ENCODE data around the gene NLK. TPM values are rescaled to one million over a fixed set of nuclear protein-coding genes. Genes with fewer than 3 reads are reported as not detected.
"Not testable (repeated sequence)": the region's sequence is repeated elsewhere in the genome, so short reads cannot be mapped to it uniquely, and the experiment has no call there.

The NLK gene
- total and polyA plus RNA-seq, 2 donors (not counting 1 experiment from before 2014, with no cell fraction given): 12.7 to 24.8 TPM

- no peak overlapping the region for H2AFZ ChIP-seq (ENCODE audit: insufficient read depth, low read depth, low read length, poor library complexity, severe bottlenecking)
- CTCF ChIA-PET: no interaction called here
- H3K36me3 ChIP-seq (replicated peaks in 1 of 2; ENCODE audit: control extremely low read depth in 1 of 2, control insufficient read depth in 1 of 2, extremely low read depth in 1 of 2, insufficient read depth in 2 of 2, low read length in 1 of 2): no peaks in the 10 kb centered on the region
- H4K20me1 ChIP-seq (ENCODE audit: control insufficient read depth, insufficient read depth, low read length, poor library complexity, severe bottlenecking): no peaks in the 10 kb centered on the region
- DNase-seq (no peak), ATAC-seq (ENCODE audit: low read depth) (no peak)
- POLR2A ChIA-PET: no interaction called here
- Mint-ChIP-seq H3K9me3 (ENCODE audit: insufficient read depth) (peaks cover 2% of the 10 kb centered on the region), H3K4me1 (no peaks in the 10 kb centered on the region), H3K27me3 (no peaks in the 10 kb centered on the region), H3K27ac (no peak overlapping the region), H3K4me3 (no peak overlapping the region)
- H3K9me3 ChIP-seq (ENCODE audit: control extremely low read depth in 1 of 3, control insufficient read depth in 2 of 3, insufficient read depth in 1 of 3, low read length in 2 of 3): peaks cover 2 to 7% (median 6%) of the 10 kb centered on the region in 3 donors
- H3K4me2 ChIP-seq (replicated peaks; ENCODE audit: low read depth, low read length, poor library complexity, severe bottlenecking): no peak overlapping the region
- no peak overlapping the region for H3K4me3 ChIP-seq (ENCODE audit: control extremely low read depth in 1 of 5, extremely low read depth in 1 of 5, insufficient read depth in 1 of 5, low read depth in 2 of 5, low read length in 4 of 5)
- intact Hi-C loops (cut with micrococcal nuclease): no loop called here
- no peaks in the 10 kb centered on the region for H3K79me2 ChIP-seq (ENCODE audit: control insufficient read depth, insufficient read depth, low read length)
- no peak for TF ChIP-seq EZH2 (IDR thresholded peaks at IDR 0.05; ENCODE audit: borderline replicate concordance, insufficient read depth, low read depth, low read length, poor library complexity, severe bottlenecking)
- no peak for TF ChIP-seq CTCF (IDR thresholded peaks at IDR 0.05)
- no peak overlapping the region for H3K9ac ChIP-seq (ENCODE audit: low read length)
- H3K4me1 ChIP-seq (ENCODE audit: control insufficient read depth in 2 of 2, insufficient read depth in 2 of 2, low read length in 2 of 2): no peaks in the 10 kb centered on the region
- no peaks in the 10 kb centered on the region for H3K27me3 ChIP-seq (replicated peaks in 1 of 4; ENCODE audit: control extremely low read depth in 1 of 4, control insufficient read depth in 3 of 4, insufficient read depth in 4 of 4, low read length in 3 of 4)
- no peak overlapping the region for H3K27ac ChIP-seq (ENCODE audit: low read length in 2 of 2)
Measured at GRCh38 chr17:28206292-28206691, 163.8 kb downstream of the NLK start.

GRCh38 chr17:28211811-28212210 lies 169.3 kb downstream of the NLK start:
- no peak for TF ChIP-seq CTCF (IDR thresholded peaks at IDR 0.05)
- no peak for TF ChIP-seq EZH2 (IDR thresholded peaks at IDR 0.05; ENCODE audit: borderline replicate concordance, insufficient read depth, low read depth, low read length, poor library complexity, severe bottlenecking)
- H3K79me2 ChIP-seq (ENCODE audit: control insufficient read depth, insufficient read depth, low read length): no peaks in the 10 kb centered on the region
- no peaks in the 10 kb centered on the region for H4K20me1 ChIP-seq (ENCODE audit: control insufficient read depth, insufficient read depth, low read length, poor library complexity, severe bottlenecking)
- no peak overlapping the region for H3K4me2 ChIP-seq (replicated peaks; ENCODE audit: low read depth, low read length, poor library complexity, severe bottlenecking)
- no peak overlapping the region for H3K4me3 Mint-ChIP-seq
- ChIA-PET CTCF (no interaction called here), POLR2A (no interaction called here)
- no peak overlapping the region for H3K4me3 ChIP-seq (ENCODE audit: control extremely low read depth in 1 of 5, extremely low read depth in 1 of 5, insufficient read depth in 1 of 5, low read depth in 2 of 5, low read length in 4 of 5)
- H3K9ac ChIP-seq (ENCODE audit: low read length): no peak overlapping the region
- DNase-seq (no peak), ATAC-seq (ENCODE audit: low read depth) (no peak)
- H3K9me3 ChIP-seq (ENCODE audit: control extremely low read depth in 1 of 3, control insufficient read depth in 2 of 3, insufficient read depth in 1 of 3, low read length in 2 of 3): peaks cover 2 to 13% (median 6%) of the 10 kb centered on the region in 3 donors
- H3K27ac ChIP-seq (ENCODE audit: low read length in 2 of 2): no peak overlapping the region
- no peaks in the 10 kb centered on the region for H3K4me1 ChIP-seq (ENCODE audit: control insufficient read depth in 2 of 2, insufficient read depth in 2 of 2, low read length in 2 of 2)
- H3K27me3 ChIP-seq (replicated peaks in 1 of 4; ENCODE audit: control extremely low read depth in 1 of 4, control insufficient read depth in 3 of 4, insufficient read depth in 4 of 4, low read length in 3 of 4): peaks cover 0 to 2% (median 0%) of the 10 kb centered on the region in 4 experiments
- no peaks in the 10 kb centered on the region for H3K36me3 ChIP-seq (replicated peaks in 1 of 2; ENCODE audit: control extremely low read depth in 1 of 2, control insufficient read depth in 1 of 2, extremely low read depth in 1 of 2, insufficient read depth in 2 of 2, low read length in 1 of 2)
- intact Hi-C loops (cut with micrococcal nuclease): no loop called here
- peaks cover 2% of the 10 kb centered on the region for H3K9me3 Mint-ChIP-seq (ENCODE audit: insufficient read depth)
- no peak overlapping the region for H2AFZ ChIP-seq (ENCODE audit: insufficient read depth, low read depth, low read length, poor library complexity, severe bottlenecking)
- no peak overlapping the region for H3K27ac Mint-ChIP-seq
- H3K27me3 Mint-ChIP-seq: no peaks in the 10 kb centered on the region
- H3K4me1 Mint-ChIP-seq: peaks cover 7% of the 10 kb centered on the region
- WGBS (ENCODE audit: insufficient coverage): 98% methylated on average over 6 of the region's 7 CpGs

- H3K4me3 Mint-ChIP-seq; H3K79me2 ChIP-seq (ENCODE audit: control insufficient read depth, insufficient read depth, low read length); H4K20me1 ChIP-seq (ENCODE audit: control insufficient read depth, insufficient read depth, low read length, poor library complexity, severe bottlenecking); ATAC-seq (ENCODE audit: low read depth); H3K4me2 ChIP-seq (replicated peaks; ENCODE audit: low read depth, low read length, poor library complexity, severe bottlenecking); H3K4me1 Mint-ChIP-seq; H3K36me3 ChIP-seq (replicated peaks in 1 of 2; ENCODE audit: control extremely low read depth in 1 of 2, control insufficient read depth in 1 of 2, extremely low read depth in 1 of 2, insufficient read depth in 2 of 2, low read length in 1 of 2); POLR2A ChIA-PET; H3K27me3 Mint-ChIP-seq; H3K9me3 Mint-ChIP-seq (ENCODE audit: insufficient read depth); DNase-seq; H3K27ac ChIP-seq (ENCODE audit: low read length in 2 of 2); CTCF ChIA-PET; H3K9ac ChIP-seq (ENCODE audit: low read length); H3K4me3 ChIP-seq (ENCODE audit: control extremely low read depth in 1 of 5, extremely low read depth in 1 of 5, insufficient read depth in 1 of 5, low read depth in 2 of 5, low read length in 4 of 5); H2AFZ ChIP-seq (ENCODE audit: insufficient read depth, low read depth, low read length, poor library complexity, severe bottlenecking); H3K27me3 ChIP-seq (replicated peaks in 1 of 4; ENCODE audit: control extremely low read depth in 1 of 4, control insufficient read depth in 3 of 4, insufficient read depth in 4 of 4, low read length in 3 of 4); H3K27ac Mint-ChIP-seq; intact Hi-C loops (cut with micrococcal nuclease); H3K4me1 ChIP-seq (ENCODE audit: control insufficient read depth in 2 of 2, insufficient read depth in 2 of 2, low read length in 2 of 2): not testable (repeated sequence)
- peaks cover 2 to 13% (median 6%) of the 10 kb centered on the region in 3 donors for H3K9me3 ChIP-seq (ENCODE audit: control extremely low read depth in 1 of 3, control insufficient read depth in 2 of 3, insufficient read depth in 1 of 3, low read length in 2 of 3)
- no CpG with 5 or more reads among the region's 2 CpGs for WGBS (ENCODE audit: insufficient coverage)
Measured at GRCh38 chr17:28213578-28213977, 171.1 kb downstream of the NLK start.

Data from B cell (primary cell).